ENCODE measurements around the gene SLC25A21.
"Not testable (repeated sequence)": the region's sequence is repeated elsewhere in the genome, so short reads cannot be mapped to it uniquely, and the experiment has no call there.

Gene SLC25A21

GRCh38 chr14:37197421-37198272 is 25.2 kb upstream of the SLC25A21 start, which contains the start of gene MIPOL1:
TSS of gene MIPOL1 (plus strand) at chr14:37197937. CDS start at chr14:37247889, 49,952 bp downstream.
- no peak for ATAC-seq (replicated peaks; ENCODE audit: extremely low read depth, poor library complexity, severe bottlenecking)

GRCh38 chr14:37196604-37197420 is 24.4 kb upstream of the SLC25A21 start:
- Mint-ChIP-seq H3K36me3 (ENCODE audit: insufficient read depth) (no peaks in the 10 kb centered on the region), H3K4me3 (no peak overlapping the region), H3K27ac (ENCODE audit: low read depth) (no peak overlapping the region), H3K4me1 (no peaks in the 10 kb centered on the region), H3K9me3 (peaks cover 8% of the 10 kb centered on the region), H3K27me3 (no peaks in the 10 kb centered on the region)
- DNase-seq (ENCODE audit: low spot score in 2 of 2) (no peak), ATAC-seq (replicated peaks; ENCODE audit: extremely low read depth, poor library complexity, severe bottlenecking) (no peak)

More at GRCh38 chr14:37197421-37198272, 25.2 kb upstream of the SLC25A21 start, which contains the start of gene MIPOL1:
- Mint-ChIP-seq H3K27me3 (no peaks in the 10 kb centered on the region), H3K27ac (ENCODE audit: low read depth) (no peak within 1 kb of the TSS), H3K4me1 (no peaks in the 10 kb centered on the region), H3K9me3 (peaks cover 8% of the 10 kb centered on the region), H3K4me3 (no peak within 1 kb of the TSS), H3K36me3 (ENCODE audit: insufficient read depth) (no peaks in the 10 kb centered on the region)
- DNase-seq (ENCODE audit: low spot score in 2 of 2): no peak

- no peak for ATAC-seq (replicated peaks; ENCODE audit: extremely low read depth, poor library complexity, severe bottlenecking)
- no peaks in the 10 kb centered on the region for H3K27me3 Mint-ChIP-seq
- H3K27ac Mint-ChIP-seq (ENCODE audit: low read depth): no peak overlapping the region
- H3K4me1 Mint-ChIP-seq: no peaks in the 10 kb centered on the region
- H3K36me3 Mint-ChIP-seq (ENCODE audit: insufficient read depth): no peaks in the 10 kb centered on the region
- DNase-seq (ENCODE audit: low spot score in 2 of 2): no peak
- peaks cover 8% of the 10 kb centered on the region for H3K9me3 Mint-ChIP-seq
- H3K4me3 Mint-ChIP-seq: no peak overlapping the region
These were observed 22.9 kb upstream of the SLC25A21 start for GRCh38 chr14:37195327-37195726.

GRCh38 chr14:37194698-37195097 is 22.3 kb upstream of the SLC25A21 start:
- Mint-ChIP-seq H3K36me3 (ENCODE audit: insufficient read depth) (no peaks in the 10 kb centered on the region), H3K27ac (ENCODE audit: low read depth) (no peak overlapping the region), H3K4me1 (no peaks in the 10 kb centered on the region), H3K4me3 (no peak overlapping the region), H3K9me3 (peaks cover 8% of the 10 kb centered on the region), H3K27me3 (no peaks in the 10 kb centered on the region)
- DNase-seq (ENCODE audit: low spot score in 2 of 2) (no peak), ATAC-seq (replicated peaks; ENCODE audit: extremely low read depth, poor library complexity, severe bottlenecking) (no peak)

- DNase-seq (ENCODE audit: low spot score in 2 of 2); ATAC-seq (replicated peaks; ENCODE audit: extremely low read depth, poor library complexity, severe bottlenecking); H3K4me1 Mint-ChIP-seq: not testable (repeated sequence)
These were observed 17.3 kb upstream of the SLC25A21 start for GRCh38 chr14:37189733-37190132.

GRCh38 chr14:37187840-37188577 is 15.6 kb upstream of the SLC25A21 start:
- ATAC-seq (replicated peaks; ENCODE audit: extremely low read depth, poor library complexity, severe bottlenecking); H3K27me3 Mint-ChIP-seq; H3K4me3 Mint-ChIP-seq; H3K9me3 Mint-ChIP-seq; DNase-seq (ENCODE audit: low spot score in 2 of 2); H3K27ac Mint-ChIP-seq (ENCODE audit: low read depth); H3K4me1 Mint-ChIP-seq; H3K36me3 Mint-ChIP-seq (ENCODE audit: insufficient read depth): not testable (repeated sequence)

More at GRCh38 chr14:37189733-37190132, 17.3 kb upstream of the SLC25A21 start:
- H3K9me3 Mint-ChIP-seq; H3K36me3 Mint-ChIP-seq (ENCODE audit: insufficient read depth); H3K4me3 Mint-ChIP-seq; H3K27me3 Mint-ChIP-seq; H3K27ac Mint-ChIP-seq (ENCODE audit: low read depth): not testable (repeated sequence)

GRCh38 chr14:37187294-37187693 is 14.9 kb upstream of the SLC25A21 start:
- DNase-seq (ENCODE audit: low spot score in 2 of 2) (no peak), ATAC-seq (replicated peaks; ENCODE audit: extremely low read depth, poor library complexity, severe bottlenecking) (no peak)
- H3K4me3 Mint-ChIP-seq: no peak overlapping the region
- no peak overlapping the region for H3K27ac Mint-ChIP-seq (ENCODE audit: low read depth)
- H3K4me1 Mint-ChIP-seq: no peaks in the 10 kb centered on the region
- H3K27me3 Mint-ChIP-seq: no peaks in the 10 kb centered on the region
- H3K9me3 Mint-ChIP-seq: peaks cover 1% of the 10 kb centered on the region
- H3K36me3 Mint-ChIP-seq (ENCODE audit: insufficient read depth): no peaks in the 10 kb centered on the region

GRCh38 chr14:37186865-37187264 is 14.5 kb upstream of the SLC25A21 start:
- peaks cover 6% of the 10 kb centered on the region for H3K9me3 Mint-ChIP-seq
- H3K4me3 Mint-ChIP-seq: no peak overlapping the region
- no peaks in the 10 kb centered on the region for H3K4me1 Mint-ChIP-seq

GRCh38 chr14:37185670-37186069 is 13.3 kb upstream of the SLC25A21 start:
- DNase-seq (ENCODE audit: low spot score in 2 of 2) (no peak), ATAC-seq (replicated peaks; ENCODE audit: extremely low read depth, poor library complexity, severe bottlenecking) (no peak)
- Mint-ChIP-seq H3K4me3 (no peak overlapping the region), H3K36me3 (ENCODE audit: insufficient read depth) (no peaks in the 10 kb centered on the region), H3K4me1 (no peaks in the 10 kb centered on the region), H3K27ac (ENCODE audit: low read depth) (no peak overlapping the region), H3K9me3 (peaks cover 6% of the 10 kb centered on the region), H3K27me3 (no peaks in the 10 kb centered on the region)

More at GRCh38 chr14:37186865-37187264, 14.5 kb upstream of the SLC25A21 start:
- Mint-ChIP-seq H3K27ac (ENCODE audit: low read depth) (no peak overlapping the region), H3K36me3 (ENCODE audit: insufficient read depth) (no peaks in the 10 kb centered on the region), H3K27me3 (no peaks in the 10 kb centered on the region)
- DNase-seq (ENCODE audit: low spot score in 2 of 2) (no peak), ATAC-seq (replicated peaks; ENCODE audit: extremely low read depth, poor library complexity, severe bottlenecking) (no peak)

GRCh38 chr14:37184520-37184919 is 12.1 kb upstream of the SLC25A21 start:
- H3K4me3 Mint-ChIP-seq; H3K9me3 Mint-ChIP-seq; H3K36me3 Mint-ChIP-seq (ENCODE audit: insufficient read depth); DNase-seq (ENCODE audit: low spot score in 2 of 2); H3K4me1 Mint-ChIP-seq; H3K27ac Mint-ChIP-seq (ENCODE audit: low read depth); ATAC-seq (replicated peaks; ENCODE audit: extremely low read depth, poor library complexity, severe bottlenecking); H3K27me3 Mint-ChIP-seq: not testable (repeated sequence)

- no peaks in the 10 kb centered on the region for H3K36me3 Mint-ChIP-seq (ENCODE audit: insufficient read depth)
- H3K27me3 Mint-ChIP-seq: no peaks in the 10 kb centered on the region
- H3K27ac Mint-ChIP-seq (ENCODE audit: low read depth): no peak overlapping the region
- no peaks in the 10 kb centered on the region for H3K4me1 Mint-ChIP-seq
- no peak overlapping the region for H3K4me3 Mint-ChIP-seq
- DNase-seq (ENCODE audit: low spot score in 2 of 2) (no peak), ATAC-seq (replicated peaks; ENCODE audit: extremely low read depth, poor library complexity, severe bottlenecking) (no peak)
- peaks cover 17% of the 10 kb centered on the region for H3K9me3 Mint-ChIP-seq
These were observed 9.0 kb upstream of the SLC25A21 start for GRCh38 chr14:37181441-37181840.

GRCh38 chr14:37180886-37181285 is 8.5 kb upstream of the SLC25A21 start:
- not testable (repeated sequence) for ATAC-seq (replicated peaks; ENCODE audit: extremely low read depth, poor library complexity, severe bottlenecking); H3K4me3 Mint-ChIP-seq; DNase-seq (ENCODE audit: low spot score in 2 of 2); H3K27me3 Mint-ChIP-seq; H3K4me1 Mint-ChIP-seq; H3K27ac Mint-ChIP-seq (ENCODE audit: low read depth); H3K36me3 Mint-ChIP-seq (ENCODE audit: insufficient read depth)
- H3K9me3 Mint-ChIP-seq: peaks cover 17% of the 10 kb centered on the region

Measured in central memory CD8-positive, alpha-beta T cell (primary cell).